HUES48 (cell line): ENCODE data around the gene CADM4.
"Not testable (repeated sequence)": the region's sequence is repeated elsewhere in the genome, so short reads cannot be mapped to it uniquely, and the experiment has no call there.

Source experiments
- H3K27ac ChIP-seq: one replicate; pipeline ENCODE4 v1.7.0; 2013; ENCODE audit warnings: low read depth, low read length, inconsistent platforms
- H3K27me3 ChIP-seq: 2 replicates; pipeline ENCODE4 v1.6.1; 2013; ENCODE audit warnings: mild to moderate bottlenecking, low read length; ENCODE audit not compliant: control insufficient read depth, insufficient read depth
- H3K36me3 ChIP-seq: 2 replicates; pipeline ENCODE4 v1.6.1; 2013; ENCODE audit warnings: low read length; ENCODE audit not compliant: control insufficient read depth, insufficient read depth
- H3K4me1 ChIP-seq: 2 replicates; pipeline ENCODE4 v1.6.1; 2013; ENCODE audit warnings: mild to moderate bottlenecking, low read length; ENCODE audit not compliant: control insufficient read depth, insufficient read depth
- H3K4me3 ChIP-seq: 2 replicates; pipeline ENCODE4 v1.5.1; 2013; ENCODE audit warnings: mild to moderate bottlenecking, low read depth, low read length
- H3K9ac ChIP-seq: 2 replicates; pipeline ENCODE4 v1.6.1; 2013; ENCODE audit warnings: mild to moderate bottlenecking, low read depth, low read length, moderate library complexity
- H3K9me3 ChIP-seq: 2 replicates; pipeline ENCODE4 v1.6.1; 2013; ENCODE audit warnings: low read length; ENCODE audit not compliant: control insufficient read depth, insufficient read depth

The CADM4 gene

DNA sequence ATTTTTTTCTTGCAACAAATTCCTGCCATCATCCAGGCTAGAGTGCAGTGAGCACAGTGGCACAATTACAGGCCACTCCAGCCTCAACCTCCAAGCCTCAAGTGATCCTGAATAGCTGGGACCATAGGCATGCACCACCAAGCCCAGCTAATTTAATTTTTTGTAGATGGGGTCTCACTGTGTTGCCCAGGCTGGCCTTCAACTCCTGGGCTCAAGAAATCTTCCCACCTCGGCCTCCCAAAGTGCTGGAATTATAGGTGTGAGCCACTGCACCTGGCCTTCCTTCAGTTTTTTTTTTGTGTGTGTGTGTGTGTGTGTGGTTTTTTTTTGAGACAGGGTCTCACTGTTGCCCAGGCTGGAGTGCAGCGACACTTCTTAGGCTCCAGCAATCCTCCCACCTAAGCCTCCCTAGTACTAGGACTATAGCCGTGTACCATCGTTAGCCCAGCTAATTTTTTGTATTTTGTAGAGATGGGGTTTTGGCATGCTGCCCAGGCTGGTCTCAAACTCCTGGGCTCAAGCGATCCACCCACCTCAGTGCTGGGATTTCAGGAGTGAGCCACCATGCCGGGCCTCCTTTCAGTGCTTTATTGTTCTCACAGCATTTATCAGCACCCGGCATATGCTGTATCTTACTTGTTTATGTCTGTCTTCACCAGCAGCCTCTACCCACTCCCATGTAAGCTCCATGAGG, 33.6 kb downstream of the CADM4 start:
- Histone ChIP-seq H3K36me3 (peaks cover 17% of the 10 kb centered on the region), H3K27me3 (no peaks in the 10 kb centered on the region), H3K9ac (no peak overlapping the region), H3K9me3 (no peaks in the 10 kb centered on the region), H3K27ac (no peak overlapping the region), H3K4me3 (no peak overlapping the region), H3K4me1 (no peaks in the 10 kb centered on the region)

DNA sequence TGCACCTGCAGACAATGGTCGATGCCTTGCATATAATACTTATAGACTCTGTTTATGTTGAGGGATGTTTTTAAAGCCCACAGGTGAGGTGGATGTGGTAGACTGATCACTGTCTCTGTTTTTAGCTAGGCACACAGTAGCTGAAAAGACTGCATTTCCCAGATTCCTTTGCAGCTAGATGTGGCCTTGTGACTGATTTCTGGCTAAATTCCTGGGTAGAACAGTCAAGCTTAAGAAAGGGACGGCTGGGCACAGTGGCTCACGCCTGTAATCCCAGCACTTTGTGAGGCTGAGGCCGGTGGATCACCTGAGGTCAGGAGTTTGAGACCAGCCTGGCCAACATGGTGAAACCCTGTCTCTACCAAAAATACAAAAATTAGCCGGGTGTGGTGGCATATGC, 39.3 kb downstream of the CADM4 start:
- not testable (repeated sequence) for H3K27me3 ChIP-seq, H3K9me3 ChIP-seq, H3K9ac ChIP-seq, H3K4me3 ChIP-seq, H3K27ac ChIP-seq, H3K4me1 ChIP-seq
- peaks cover 29% of the 10 kb centered on the region for H3K36me3 ChIP-seq

DNA sequence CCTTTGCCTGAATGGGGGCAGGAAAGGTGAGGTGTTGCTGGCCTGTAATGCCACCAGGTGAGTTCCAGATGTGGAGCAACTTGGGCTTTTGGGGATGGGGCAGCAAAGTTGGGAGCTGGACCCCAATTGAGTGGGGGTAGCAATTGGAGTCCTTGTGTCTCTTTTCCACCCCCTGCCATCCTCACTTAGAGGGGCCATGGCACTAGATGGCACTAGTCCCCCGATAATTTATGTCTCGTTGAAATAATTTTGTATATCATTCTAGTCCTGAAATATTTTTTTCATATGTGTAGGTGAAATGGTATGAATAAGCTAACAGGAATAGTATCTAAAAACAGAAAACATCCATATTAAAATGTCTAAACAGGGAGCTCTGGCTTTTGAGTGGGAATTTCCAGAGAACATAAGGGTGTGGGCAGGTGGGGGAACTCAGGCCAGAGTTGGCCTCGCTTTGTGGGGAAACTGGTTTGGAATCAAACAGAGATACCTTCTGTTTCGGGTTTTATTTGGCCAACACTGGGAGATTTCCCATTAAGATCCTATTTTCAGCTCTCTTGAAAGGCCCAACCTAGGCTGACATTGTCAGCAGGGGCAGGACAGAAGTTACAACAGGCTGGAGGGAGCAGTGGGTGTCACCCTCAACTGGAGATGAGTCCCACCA, 39.9 kb downstream of the CADM4 start:
- no peak overlapping the region for H3K9ac ChIP-seq
- H3K9me3 ChIP-seq = no peaks in the 10 kb centered on the region
- H3K4me3 ChIP-seq = no peak overlapping the region
- no peaks in the 10 kb centered on the region for H3K27me3 ChIP-seq
- H3K36me3 ChIP-seq = peaks cover 29% of the 10 kb centered on the region
- peaks cover 9% of the 10 kb centered on the region; the same call in 1 of the 2 replicates for H3K4me1 ChIP-seq
- H3K27ac ChIP-seq = no peak overlapping the region

DNA sequence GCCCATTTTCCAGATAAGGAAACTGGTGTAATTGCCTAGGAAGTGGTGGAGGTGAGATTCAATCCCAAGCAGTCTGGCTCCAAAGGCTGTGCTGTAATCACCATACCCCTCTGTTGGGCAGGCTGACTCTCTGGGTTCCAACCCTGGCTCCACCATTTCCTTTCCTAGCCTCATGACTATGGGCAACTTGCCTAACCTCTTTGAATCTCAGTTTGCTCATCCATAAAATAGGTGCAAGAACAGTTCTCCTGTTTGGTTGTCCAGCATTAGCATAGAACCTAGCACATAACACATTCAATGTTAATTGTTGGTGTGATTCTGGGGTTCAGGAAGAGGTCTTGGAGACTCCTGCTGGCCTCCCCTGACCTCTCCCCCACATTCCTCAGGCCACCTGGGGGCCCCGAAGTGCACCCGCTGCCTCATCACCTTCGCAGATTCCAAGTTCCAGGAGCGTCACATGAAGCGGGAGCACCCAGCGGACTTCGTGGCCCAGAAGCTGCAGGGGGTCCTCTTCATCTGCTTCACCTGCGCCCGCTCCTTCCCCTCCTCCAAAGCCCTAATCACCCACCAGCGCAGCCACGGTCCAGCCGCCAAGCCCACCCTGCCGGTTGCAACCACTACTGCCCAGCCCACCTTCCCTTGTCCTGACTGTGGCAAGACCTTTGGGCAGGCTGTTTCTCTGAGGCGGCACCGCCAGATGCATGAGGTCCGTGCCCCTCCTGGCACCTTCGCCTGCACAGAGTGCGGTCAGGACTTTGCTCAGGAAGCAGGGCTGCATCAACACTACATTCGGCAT, 41.0 kb downstream of the CADM4 start:
- Histone ChIP-seq H3K36me3 (peaks cover 36% of the 10 kb centered on the region), H3K4me3 (no peak overlapping the region), H3K27me3 (no peaks in the 10 kb centered on the region), H3K4me1 (peaks cover 9% of the 10 kb centered on the region; the same call in 1 of the 2 replicates), H3K9me3 (no peaks in the 10 kb centered on the region), H3K27ac (no peak overlapping the region), H3K9ac (no peak overlapping the region)

DNA sequence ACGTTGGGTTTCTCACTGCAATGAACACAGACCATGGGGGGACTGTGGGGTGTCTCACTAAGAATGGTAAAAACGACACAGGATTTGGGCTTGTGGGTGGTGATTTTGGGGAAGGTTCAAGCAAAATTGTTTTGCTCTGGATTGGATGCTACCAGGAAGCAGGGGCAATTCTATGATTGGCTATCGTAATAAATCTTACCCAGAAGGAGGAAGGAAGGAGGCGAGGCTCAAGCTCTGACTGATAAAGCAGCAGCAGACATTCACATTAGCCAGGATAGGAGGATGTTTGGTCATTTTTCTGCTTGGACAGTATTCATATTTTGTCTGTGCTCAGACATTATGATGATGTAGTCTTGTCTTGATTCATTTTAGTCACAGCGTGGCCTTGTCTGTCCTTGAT, 41.8 kb downstream of the CADM4 start:
- Histone ChIP-seq H3K4me1 (peaks cover 9% of the 10 kb centered on the region; the same call in 1 of the 2 replicates), H3K36me3 (peaks cover 43% of the 10 kb centered on the region), H3K9me3 (no peaks in the 10 kb centered on the region), H3K4me3 (0 out of 2 replicates have a peak overlapping the region, but pooled peaks have one; percentile 88), H3K27ac (no peak overlapping the region), H3K9ac (no peak overlapping the region), H3K27me3 (no peaks in the 10 kb centered on the region)

DNA sequence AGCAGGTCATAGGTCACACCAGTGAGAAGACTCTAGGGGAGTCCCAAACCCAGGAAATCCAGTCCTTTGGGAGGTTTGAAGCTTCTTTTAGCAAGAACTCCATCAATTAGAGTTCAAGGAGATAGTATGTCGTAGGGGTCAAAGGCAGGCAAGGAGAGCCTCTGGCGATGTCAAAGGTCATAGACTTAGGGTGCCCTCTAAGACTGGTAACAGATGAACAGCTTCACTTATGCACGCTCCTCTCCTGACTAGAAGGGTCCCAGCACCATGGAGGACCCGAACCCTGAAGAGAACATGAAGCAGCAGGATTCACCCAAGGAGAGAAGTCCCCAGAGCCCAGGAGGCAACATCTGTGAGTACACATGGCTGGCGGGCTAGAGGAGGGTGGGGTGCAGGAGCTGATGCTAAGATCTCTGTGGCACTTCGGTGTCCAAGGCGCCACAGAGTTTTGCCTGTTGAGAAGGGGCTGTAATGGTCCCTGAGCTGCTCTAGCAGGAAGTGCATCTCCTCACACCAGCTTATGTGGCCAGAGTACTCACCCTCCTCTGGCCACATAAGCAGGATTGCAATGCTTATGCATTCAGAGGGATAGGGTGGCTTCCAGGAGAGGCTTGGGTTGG, 42.7 kb downstream of the CADM4 start:
- peak overlapping the region; percentile 96 for H3K9ac ChIP-seq
- peaks cover 9% of the 10 kb centered on the region; the same call in 1 of the 2 replicates for H3K4me1 ChIP-seq
- H3K36me3 ChIP-seq = peaks cover 47% of the 10 kb centered on the region
- no peaks in the 10 kb centered on the region for H3K9me3 ChIP-seq
- no peaks in the 10 kb centered on the region for H3K27me3 ChIP-seq
- peak overlapping the region; percentile 100 for H3K27ac ChIP-seq
- peak overlapping the region; percentile 88 for H3K4me3 ChIP-seq

DNA sequence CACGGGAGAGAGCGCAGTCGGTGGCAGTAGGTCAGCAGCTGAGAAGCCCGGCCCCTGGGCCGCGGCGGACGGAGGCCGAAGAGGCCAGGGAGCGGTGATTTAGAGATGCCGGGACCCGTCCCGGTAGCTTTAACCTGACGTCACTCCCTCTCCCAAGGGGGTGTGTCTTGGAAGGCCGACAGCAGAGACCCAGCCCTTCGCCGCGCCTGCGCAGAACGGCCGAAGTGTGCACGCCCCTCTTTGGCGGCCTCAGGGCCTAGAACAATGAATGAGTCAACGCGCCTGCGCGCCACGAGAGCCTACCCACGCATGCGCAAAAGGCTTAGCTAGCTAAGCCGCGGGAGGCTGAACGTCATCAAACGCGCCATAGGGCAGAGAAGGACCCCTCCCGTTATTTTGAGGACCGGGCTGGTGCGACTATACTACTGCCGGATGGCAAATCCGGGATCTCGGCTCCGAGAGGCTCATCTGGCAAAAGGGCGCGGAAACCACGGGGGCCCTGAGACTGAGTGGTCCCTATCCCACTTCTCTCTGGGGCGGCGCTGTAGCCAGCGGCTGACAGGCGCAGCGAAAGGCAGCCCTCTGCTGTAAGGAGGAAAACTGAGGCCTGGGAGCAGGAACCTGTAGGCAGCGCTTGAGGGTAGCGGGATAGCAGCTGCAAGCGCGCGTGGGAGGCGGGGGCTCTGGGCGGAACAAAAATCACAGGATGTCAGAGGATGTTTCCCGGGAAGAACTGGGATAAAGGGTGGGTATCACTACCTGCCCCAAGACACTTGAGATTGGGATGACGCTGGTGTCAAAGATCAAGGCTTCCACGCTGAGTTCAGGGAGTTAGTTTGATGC, 43.4 kb downstream of the CADM4 start, which contains the start of the genes IRGQ and ZNF576:
TSS of gene IRGQ (minus strand) at position 136 of the 843 bp plus-strand sequence. CDS start 796 bp downstream, outside the sequence.
TSS of gene ZNF576 (plus strand) at position 597 of the 843 bp plus-strand sequence. CDS start 514 bp downstream, outside the sequence.
- H3K36me3 ChIP-seq = peaks cover 50% of the 10 kb centered on the region
- H3K4me3 ChIP-seq = peak within 1 kb of the TSS; percentile 88
- H3K9ac ChIP-seq = peak within 1 kb of the TSS; percentile 96
- H3K4me1 ChIP-seq = peaks cover 9% of the 10 kb centered on the region; the same call in 1 of the 2 replicates
- H3K9me3 ChIP-seq = no peaks in the 10 kb centered on the region
- peak within 1 kb of the TSS; percentile 100 for H3K27ac ChIP-seq
- H3K27me3 ChIP-seq = no peaks in the 10 kb centered on the region

DNA sequence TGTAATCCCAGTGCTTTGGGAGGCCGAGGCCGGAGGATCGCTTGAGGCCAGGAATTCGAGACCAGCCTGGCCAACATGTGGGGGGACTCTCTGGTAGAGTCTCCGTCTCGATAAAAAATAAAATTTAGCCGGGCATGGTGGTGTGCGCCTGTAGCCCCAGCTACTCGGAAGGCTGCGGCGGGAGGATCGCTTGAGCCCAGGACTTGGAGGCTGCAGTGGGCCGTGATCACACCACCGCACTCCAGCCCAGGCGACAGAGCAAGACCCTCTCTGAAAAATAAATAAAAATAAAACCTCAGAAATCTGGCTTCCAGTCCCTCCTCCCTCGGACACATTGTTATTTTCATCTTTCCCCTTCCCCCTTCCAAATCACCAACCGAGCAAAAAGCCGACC, 44.0 kb downstream of the CADM4 start:
- H3K9me3 ChIP-seq = no peaks in the 10 kb centered on the region
- peak overlapping the region; percentile 100 for H3K27ac ChIP-seq
- H3K36me3 ChIP-seq = peaks cover 52% of the 10 kb centered on the region
- H3K27me3 ChIP-seq = no peaks in the 10 kb centered on the region
- H3K9ac ChIP-seq = peak overlapping the region; percentile 82
- H3K4me3 ChIP-seq = peak overlapping the region; percentile 85
- peaks cover 9% of the 10 kb centered on the region; the same call in 1 of the 2 replicates for H3K4me1 ChIP-seq

DNA sequence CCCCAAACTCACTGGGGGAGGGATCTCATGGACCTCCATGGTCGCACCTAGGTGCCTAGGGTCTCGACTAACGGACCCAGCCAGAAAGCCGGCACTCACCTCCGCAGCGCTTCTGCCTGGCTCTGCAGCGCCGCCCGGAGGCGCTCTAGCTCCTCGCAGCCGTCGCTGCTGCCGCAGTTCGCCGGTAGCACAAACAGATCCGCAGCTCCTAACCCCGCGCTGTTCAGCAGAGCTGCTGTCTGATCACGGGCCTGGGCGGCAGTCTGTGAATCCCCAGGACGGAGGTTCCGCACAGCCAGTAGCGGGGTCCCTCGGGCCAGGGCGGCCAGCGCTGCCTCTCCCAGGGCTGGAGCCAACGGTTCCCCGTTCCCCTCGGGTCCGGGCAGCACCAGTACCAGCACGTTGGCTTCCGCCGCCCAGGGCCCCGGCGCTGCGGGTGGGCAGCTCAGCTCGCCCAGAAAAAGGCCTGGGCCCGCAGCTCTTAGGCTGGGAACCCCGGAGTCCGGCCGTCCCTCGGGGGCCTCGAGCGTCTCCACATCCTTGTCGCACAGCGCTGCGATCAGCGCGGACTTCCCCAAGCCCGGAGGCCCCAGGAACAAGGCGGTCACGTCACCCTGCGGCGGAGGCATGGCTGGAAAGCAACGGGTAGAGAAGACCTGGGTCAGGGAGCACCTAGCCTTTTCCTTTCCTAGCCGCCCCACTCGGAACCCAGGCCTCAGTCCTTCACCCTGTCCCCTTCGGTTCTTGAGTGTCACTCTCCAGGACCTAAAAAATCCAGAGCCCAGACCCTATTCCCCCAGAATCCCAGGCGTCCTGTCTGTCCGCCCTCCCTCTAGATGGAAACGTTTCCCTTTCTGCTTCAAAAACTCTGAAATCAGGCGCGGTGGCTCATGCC, 44.7 kb downstream of the CADM4 start:
- H3K27me3 ChIP-seq = no peaks in the 10 kb centered on the region
- peak overlapping the region; percentile 82 for H3K9ac ChIP-seq
- H3K4me3 ChIP-seq = peak overlapping the region; percentile 85
- peaks cover 54% of the 10 kb centered on the region for H3K36me3 ChIP-seq
- H3K27ac ChIP-seq = peak overlapping the region; percentile 100
- no peaks in the 10 kb centered on the region for H3K9me3 ChIP-seq
- peaks cover 9% of the 10 kb centered on the region; the same call in 1 of the 2 replicates for H3K4me1 ChIP-seq
